ENCODE measurements around the gene UBQLNL. TPM values are rescaled to one million over a fixed set of nuclear protein-coding genes. Genes with fewer than 3 reads are reported as not detected.

The UBQLNL gene
- total and polyA plus RNA-seq, 4 experiments from 2014 or later, result 0.47 to 0.50 TPM; not detected in 2

GRCh38 chr11:5527716-5528115 lies 11.2 kb upstream of the UBQLNL start:
- Mint-ChIP-seq H3K27ac (no peak overlapping the region), H3K27me3 (peaks cover 1 to 5% of the 10 kb centered on the region in 2 donors), H3K9me3 (no peaks in the 10 kb centered on the region), H3K4me3 (no peak overlapping the region), H3K4me1 (no peaks in the 10 kb centered on the region), H3K36me3 (no peaks in the 10 kb centered on the region)
- POLR2A ChIA-PET (ENCODE audit: partially characterized antibody), result no interaction called here
- DNase-seq, result no peak
- Histone ChIP-seq H3K9me3 (ENCODE audit: control insufficient read depth in 1 of 2, low read length in 2 of 2) (no peaks in the 10 kb centered on the region), H3K27ac (ENCODE audit: low read depth, low read length) (no peak overlapping the region), H3K36me3 (ENCODE audit: insufficient read depth, low read length) (no peaks in the 10 kb centered on the region), H3K27me3 (ENCODE audit: insufficient read depth, low read length) (no peaks in the 10 kb centered on the region), H3K4me1 (ENCODE audit: insufficient read depth, low read length) (no peaks in the 10 kb centered on the region), H3K4me3 (ENCODE audit: low read length in 2 of 2) (no peak overlapping the region)
- intact Hi-C loops (cut with micrococcal nuclease), result no loop called here
- CTCF ChIA-PET (ENCODE audit: partially characterized antibody), result no interaction called here

GRCh38 chr11:5524756-5525155 lies 8.3 kb upstream of the UBQLNL start:
- Mint-ChIP-seq H3K9me3 (no peaks in the 10 kb centered on the region), H3K27me3 (peaks cover 1 to 5% of the 10 kb centered on the region in 2 donors), H3K36me3 (no peaks in the 10 kb centered on the region), H3K4me3 (no peak overlapping the region), H3K27ac (no peak overlapping the region), H3K4me1 (no peaks in the 10 kb centered on the region)
- Histone ChIP-seq H3K9me3 (ENCODE audit: control insufficient read depth in 1 of 2, low read length in 2 of 2) (no peaks in the 10 kb centered on the region), H3K36me3 (ENCODE audit: insufficient read depth, low read length) (no peaks in the 10 kb centered on the region), H3K4me1 (ENCODE audit: insufficient read depth, low read length) (no peaks in the 10 kb centered on the region), H3K27me3 (ENCODE audit: insufficient read depth, low read length) (no peaks in the 10 kb centered on the region), H3K27ac (ENCODE audit: low read depth, low read length) (no peak overlapping the region), H3K4me3 (ENCODE audit: low read length in 2 of 2) (no peak overlapping the region)
- ChIA-PET POLR2A (ENCODE audit: partially characterized antibody) (no interaction called here), CTCF (ENCODE audit: partially characterized antibody) (no interaction called here)
- DNase-seq, result no peak
- intact Hi-C loops (cut with micrococcal nuclease), result no loop called here

GRCh38 chr11:5522308-5522707 lies 5.8 kb upstream of the UBQLNL start:
- no peak overlapping the region for H3K4me3 Mint-ChIP-seq
- H3K9me3 Mint-ChIP-seq, result no peaks in the 10 kb centered on the region
- H3K27ac Mint-ChIP-seq, result no peak overlapping the region
- ChIA-PET POLR2A (ENCODE audit: partially characterized antibody) (no interaction called here), CTCF (ENCODE audit: partially characterized antibody) (no interaction called here)
- Histone ChIP-seq H3K27me3 (ENCODE audit: insufficient read depth, low read length) (no peaks in the 10 kb centered on the region), H3K4me3 (ENCODE audit: low read length in 2 of 2) (no peak overlapping the region), H3K27ac (ENCODE audit: low read depth, low read length) (no peak overlapping the region), H3K9me3 (ENCODE audit: control insufficient read depth in 1 of 2, low read length in 2 of 2) (no peaks in the 10 kb centered on the region), H3K36me3 (ENCODE audit: insufficient read depth, low read length) (no peaks in the 10 kb centered on the region), H3K4me1 (ENCODE audit: insufficient read depth, low read length) (no peaks in the 10 kb centered on the region)
- no peaks in the 10 kb centered on the region for H3K36me3 Mint-ChIP-seq
- intact Hi-C loops (cut with micrococcal nuclease), result no loop called here
- no peak for DNase-seq
- H3K27me3 Mint-ChIP-seq, result peaks cover 1 to 3% of the 10 kb centered on the region in 2 donors
- H3K4me1 Mint-ChIP-seq, result no peaks in the 10 kb centered on the region

GRCh38 chr11:5521540-5521939 lies 5.0 kb upstream of the UBQLNL start:
- no peaks in the 10 kb centered on the region for H3K36me3 Mint-ChIP-seq
- H3K9me3 ChIP-seq (ENCODE audit: control insufficient read depth in 1 of 2, low read length in 2 of 2), result no peaks in the 10 kb centered on the region

GRCh38 chr11:5514841-5515240 lies 1.7 kb downstream of the UBQLNL start:
- H3K36me3 Mint-ChIP-seq, result no peaks in the 10 kb centered on the region
- H3K27me3 ChIP-seq (ENCODE audit: insufficient read depth, low read length), result no peaks in the 10 kb centered on the region
- no peaks in the 10 kb centered on the region for H3K4me1 Mint-ChIP-seq
- no peaks in the 10 kb centered on the region for H3K36me3 ChIP-seq (ENCODE audit: insufficient read depth, low read length)
- H3K9me3 Mint-ChIP-seq, result no peaks in the 10 kb centered on the region
- DNase-seq, result no peak
- ChIA-PET POLR2A (ENCODE audit: partially characterized antibody) (no interaction called here), CTCF (ENCODE audit: partially characterized antibody) (no interaction called here)
- H3K9me3 ChIP-seq (ENCODE audit: control insufficient read depth in 1 of 2, low read length in 2 of 2), result no peaks in the 10 kb centered on the region
- no peak overlapping the region for H3K4me3 Mint-ChIP-seq
- H3K27me3 Mint-ChIP-seq, result peaks cover 0 to 2% of the 10 kb centered on the region in 2 donors
- H3K4me1 ChIP-seq (ENCODE audit: insufficient read depth, low read length), result no peaks in the 10 kb centered on the region
- H3K27ac ChIP-seq (ENCODE audit: low read depth, low read length), result no peak overlapping the region
- H3K4me3 ChIP-seq (ENCODE audit: low read length in 2 of 2), result no peak overlapping the region
- H3K27ac Mint-ChIP-seq, result no peak overlapping the region
- intact Hi-C loops (cut with micrococcal nuclease), result no loop called here

More at GRCh38 chr11:5521540-5521939, 5.0 kb upstream of the UBQLNL start:
- H3K27me3 Mint-ChIP-seq, result peaks cover 0 to 3% of the 10 kb centered on the region in 2 donors
- Histone ChIP-seq H3K36me3 (ENCODE audit: insufficient read depth, low read length) (no peaks in the 10 kb centered on the region), H3K4me3 (ENCODE audit: low read length in 2 of 2) (no peak overlapping the region), H3K27me3 (ENCODE audit: insufficient read depth, low read length) (no peaks in the 10 kb centered on the region), H3K4me1 (ENCODE audit: insufficient read depth, low read length) (no peaks in the 10 kb centered on the region), H3K27ac (ENCODE audit: low read depth, low read length) (no peak overlapping the region)
- CTCF ChIA-PET (ENCODE audit: partially characterized antibody), result no interaction called here
- H3K27ac Mint-ChIP-seq, result no peak overlapping the region
- H3K4me1 Mint-ChIP-seq, result no peaks in the 10 kb centered on the region
- no peaks in the 10 kb centered on the region for H3K9me3 Mint-ChIP-seq
- intact Hi-C loops (cut with micrococcal nuclease), result no loop called here
- no peak overlapping the region for H3K4me3 Mint-ChIP-seq
- no peak for DNase-seq
- POLR2A ChIA-PET (ENCODE audit: partially characterized antibody), result no interaction called here

- H3K4me1 Mint-ChIP-seq, result no peaks in the 10 kb centered on the region
- ChIA-PET POLR2A (ENCODE audit: partially characterized antibody) (no interaction called here), CTCF (ENCODE audit: partially characterized antibody) (no interaction called here)
- H3K4me3 ChIP-seq (ENCODE audit: low read length in 2 of 2), result no peak within 1 kb of the TSS
- no peaks in the 10 kb centered on the region for H3K9me3 Mint-ChIP-seq
- no peaks in the 10 kb centered on the region for H3K4me1 ChIP-seq (ENCODE audit: insufficient read depth, low read length)
- no peak within 1 kb of the TSS for H3K4me3 Mint-ChIP-seq
- H3K27ac ChIP-seq (ENCODE audit: low read depth, low read length), result no peak within 1 kb of the TSS
- peaks cover 8 to 9% of the 10 kb centered on the region in 2 donors for H3K27me3 Mint-ChIP-seq
- H3K36me3 ChIP-seq (ENCODE audit: insufficient read depth, low read length), result no peaks in the 10 kb centered on the region
- DNase-seq, result no peak
- no peaks in the 10 kb centered on the region for H3K27me3 ChIP-seq (ENCODE audit: insufficient read depth, low read length)
- H3K36me3 Mint-ChIP-seq, result no peaks in the 10 kb centered on the region
- intact Hi-C loops (cut with micrococcal nuclease), result no loop called here
- no peak within 1 kb of the TSS for H3K27ac Mint-ChIP-seq
- no peaks in the 10 kb centered on the region for H3K9me3 ChIP-seq (ENCODE audit: control insufficient read depth in 1 of 2, low read length in 2 of 2)
These were observed 6.7 kb downstream of the UBQLNL start, which contains the start of gene UBQLN3 for GRCh38 chr11:5509803-5510202. TSS of gene UBQLN3 (minus strand) at chr11:5509957. CDS start at chr11:5509558, 399 bp downstream.

- no peaks in the 10 kb centered on the region for H3K36me3 ChIP-seq (ENCODE audit: insufficient read depth, low read length)
- ChIA-PET CTCF (ENCODE audit: partially characterized antibody) (no interaction called here), POLR2A (ENCODE audit: partially characterized antibody) (no interaction called here)
- no peak overlapping the region for H3K4me3 ChIP-seq (ENCODE audit: low read length in 2 of 2)
- no peak overlapping the region for H3K27ac ChIP-seq (ENCODE audit: low read depth, low read length)
- no peaks in the 10 kb centered on the region for H3K27me3 ChIP-seq (ENCODE audit: insufficient read depth, low read length)
- H3K27ac Mint-ChIP-seq, result no peak overlapping the region
- H3K4me1 ChIP-seq (ENCODE audit: insufficient read depth, low read length), result no peaks in the 10 kb centered on the region
- intact Hi-C loops (cut with micrococcal nuclease), result no loop called here
- H3K9me3 Mint-ChIP-seq, result no peaks in the 10 kb centered on the region
- no peak overlapping the region for H3K4me3 Mint-ChIP-seq
- H3K9me3 ChIP-seq (ENCODE audit: control insufficient read depth in 1 of 2, low read length in 2 of 2), result no peaks in the 10 kb centered on the region
- H3K27me3 Mint-ChIP-seq, result peaks cover 9 to 11% of the 10 kb centered on the region in 2 donors
- no peaks in the 10 kb centered on the region for H3K4me1 Mint-ChIP-seq
- no peak for DNase-seq
- no peaks in the 10 kb centered on the region for H3K36me3 Mint-ChIP-seq
These were observed 7.9 kb downstream of the UBQLNL start for GRCh38 chr11:5508605-5509004.

- H3K27ac Mint-ChIP-seq, result no peak overlapping the region
- no peak overlapping the region for H3K4me3 Mint-ChIP-seq
- H3K4me1 Mint-ChIP-seq, result no peaks in the 10 kb centered on the region
- no peaks in the 10 kb centered on the region for H3K9me3 Mint-ChIP-seq
- Histone ChIP-seq H3K4me1 (ENCODE audit: insufficient read depth, low read length) (no peaks in the 10 kb centered on the region), H3K27me3 (ENCODE audit: insufficient read depth, low read length) (no peaks in the 10 kb centered on the region), H3K9me3 (ENCODE audit: control insufficient read depth in 1 of 2, low read length in 2 of 2) (no peaks in the 10 kb centered on the region), H3K27ac (ENCODE audit: low read depth, low read length) (no peak overlapping the region), H3K36me3 (ENCODE audit: insufficient read depth, low read length) (no peaks in the 10 kb centered on the region), H3K4me3 (ENCODE audit: low read length in 2 of 2) (no peak overlapping the region)
- H3K27me3 Mint-ChIP-seq, result peaks cover 8 to 11% of the 10 kb centered on the region in 2 donors
- H3K36me3 Mint-ChIP-seq, result no peaks in the 10 kb centered on the region
- CTCF ChIA-PET (ENCODE audit: partially characterized antibody), result no interaction called here
- no peak for DNase-seq
- POLR2A ChIA-PET (ENCODE audit: partially characterized antibody), result no interaction called here
- intact Hi-C loops (cut with micrococcal nuclease), result no loop called here
These were observed 8.6 kb downstream of the UBQLNL start for GRCh38 chr11:5507933-5508305.

Measured in CD4-positive, alpha-beta memory T cell (primary cell).